Measurements from ENCODE around the gene PARD3. TPM values are rescaled to one million over a fixed set of nuclear protein-coding genes. Genes with fewer than 3 reads are reported as not detected.

Gene PARD3
- total and polyA plus RNA-seq, 10 of the 15 experiments (the other 5 are each of a cell fraction or from before 2014, with no cell fraction given), result 2.6 to 43.1 (median 13.9) TPM

DNA sequence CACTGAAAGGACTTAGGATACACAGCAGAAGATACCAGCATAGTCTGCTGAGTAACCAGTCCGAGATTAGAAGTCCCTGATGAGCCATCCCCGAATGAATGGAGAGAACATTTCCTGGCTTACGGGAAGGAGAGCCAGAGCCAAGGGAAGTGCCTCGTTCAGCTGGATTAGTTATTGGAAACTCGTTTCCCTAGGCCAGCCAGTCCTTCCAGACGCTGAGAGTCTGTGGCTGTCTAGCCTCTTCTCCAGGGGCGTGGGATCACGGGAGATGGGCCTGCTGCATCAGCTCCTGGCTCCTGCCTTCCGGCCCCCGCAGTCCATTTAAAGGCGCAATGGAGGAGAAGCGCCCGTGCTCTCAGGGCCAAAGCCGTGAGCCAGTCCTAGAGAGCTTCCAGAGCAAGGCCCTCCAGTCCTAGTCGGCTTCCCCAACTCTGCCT, 712.8 kb downstream of the PARD3 start:
- Histone ChIP-seq H3K4me2 (ENCODE audit: control insufficient read depth, insufficient read depth) (no peak overlapping the region), H3K27ac (ENCODE audit: control insufficient read depth, insufficient read depth) (no peak overlapping the region), H3K36me3 (ENCODE audit: control insufficient read depth in 2 of 2, insufficient read depth in 2 of 2, low read length in 1 of 2) (no peaks in the 10 kb centered on the region), H4K20me1 (ENCODE audit: control insufficient read depth, insufficient read depth) (no peaks in the 10 kb centered on the region), H3K27me3 (replicated peaks in 1 of 2; ENCODE audit: control insufficient read depth in 2 of 2, insufficient read depth in 2 of 2, low read length in 1 of 2) (no peaks in the 10 kb centered on the region), H3K4me3 (no peak overlapping the region), H3K4me1 (ENCODE audit: control insufficient read depth, insufficient read depth, low read length) (no peaks in the 10 kb centered on the region), H3K9ac (ENCODE audit: control insufficient read depth, insufficient read depth, low read length) (no peak overlapping the region), H2AFZ (ENCODE audit: control insufficient read depth, low read depth, low read length) (no peak overlapping the region), H3K9me3 (replicated peaks; ENCODE audit: control insufficient read depth, insufficient read depth, low read length) (no peaks in the 10 kb centered on the region; the same call in 2 of the 3 replicates), H3K79me2 (ENCODE audit: control insufficient read depth, insufficient read depth, low read length) (no peaks in the 10 kb centered on the region)
- in situ Hi-C loops (cut with MboI) (no loop called here), intact Hi-C loops (cut with micrococcal nuclease; ENCODE audit: unreplicated experiment) (no loop called here)
- TF ChIP-seq, protein P1, sequence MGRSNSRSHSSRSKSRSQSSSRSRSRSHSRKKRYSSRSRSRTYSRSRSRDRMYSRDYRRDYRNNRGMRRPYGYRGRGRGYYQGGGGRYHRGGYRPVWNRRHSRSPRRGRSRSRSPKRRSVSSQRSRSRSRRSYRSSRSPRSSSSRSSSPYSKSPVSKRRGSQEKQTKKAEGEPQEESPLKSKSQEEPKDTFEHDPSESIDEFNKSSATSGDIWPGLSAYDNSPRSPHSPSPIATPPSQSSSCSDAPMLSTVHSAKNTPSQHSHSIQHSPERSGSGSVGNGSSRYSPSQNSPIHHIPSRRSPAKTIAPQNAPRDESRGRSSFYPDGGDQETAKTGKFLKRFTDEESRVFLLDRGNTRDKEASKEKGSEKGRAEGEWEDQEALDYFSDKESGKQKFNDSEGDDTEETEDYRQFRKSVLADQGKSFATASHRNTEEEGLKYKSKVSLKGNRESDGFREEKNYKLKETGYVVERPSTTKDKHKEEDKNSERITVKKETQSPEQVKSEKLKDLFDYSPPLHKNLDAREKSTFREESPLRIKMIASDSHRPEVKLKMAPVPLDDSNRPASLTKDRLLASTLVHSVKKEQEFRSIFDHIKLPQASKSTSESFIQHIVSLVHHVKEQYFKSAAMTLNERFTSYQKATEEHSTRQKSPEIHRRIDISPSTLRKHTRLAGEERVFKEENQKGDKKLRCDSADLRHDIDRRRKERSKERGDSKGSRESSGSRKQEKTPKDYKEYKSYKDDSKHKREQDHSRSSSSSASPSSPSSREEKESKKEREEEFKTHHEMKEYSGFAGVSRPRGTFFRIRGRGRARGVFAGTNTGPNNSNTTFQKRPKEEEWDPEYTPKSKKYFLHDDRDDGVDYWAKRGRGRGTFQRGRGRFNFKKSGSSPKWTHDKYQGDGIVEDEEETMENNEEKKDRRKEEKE (IDR thresholded peaks at IDR 0.05), result no peak
- TF ChIP-seq ZNF217 (IDR thresholded peaks at IDR 0.05), result no peak
- no peak for TF ChIP-seq RCOR1 (conservative IDR thresholded peaks at IDR 0.05; ENCODE audit: low read depth, low read length)
- no peak for TF ChIP-seq KAT2A (conservative IDR thresholded peaks at IDR 0.05; ENCODE audit: control insufficient read depth, low read depth, low read length)
- no peak for TF ChIP-seq SMC3 (IDR thresholded peaks at IDR 0.05; ENCODE audit: borderline replicate concordance, low read length)
- TF ChIP-seq ZBED1 (IDR thresholded peaks at IDR 0.05; ENCODE audit: borderline replicate concordance), result no peak
- no peak for TF ChIP-seq BRCA1 (IDR thresholded peaks at IDR 0.05; ENCODE audit: low read depth, low read length)
- no peak for TF ChIP-seq YBX1 (IDR thresholded peaks at IDR 0.05)
- TF ChIP-seq, protein P2, sequence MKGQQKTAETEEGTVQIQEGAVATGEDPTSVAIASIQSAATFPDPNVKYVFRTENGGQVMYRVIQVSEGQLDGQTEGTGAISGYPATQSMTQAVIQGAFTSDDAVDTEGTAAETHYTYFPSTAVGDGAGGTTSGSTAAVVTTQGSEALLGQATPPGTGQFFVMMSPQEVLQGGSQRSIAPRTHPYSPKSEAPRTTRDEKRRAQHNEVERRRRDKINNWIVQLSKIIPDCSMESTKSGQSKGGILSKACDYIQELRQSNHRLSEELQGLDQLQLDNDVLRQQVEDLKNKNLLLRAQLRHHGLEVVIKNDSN (IDR thresholded peaks at IDR 0.05; ENCODE audit: borderline replicate concordance, extremely low read length, insufficient read depth, low read depth, low read length), result no peak
- TF ChIP-seq SIX5 (IDR thresholded peaks at IDR 0.05; ENCODE audit: low read depth, low read length, severe bottlenecking), result no peak
- no peak for TF ChIP-seq HDAC6 (IDR thresholded peaks at IDR 0.05; ENCODE audit: unreplicated experiment)
- no peak for TF ChIP-seq SREBF1 (IDR thresholded peaks at IDR 0.05; ENCODE audit: low read length)
- no peak for TF ChIP-seq PAX8 (IDR thresholded peaks at IDR 0.05)
- TF ChIP-seq PML (IDR thresholded peaks at IDR 0.05; ENCODE audit: low read length), result no peak
- no peak for TF ChIP-seq EP300 (IDR thresholded peaks at IDR 0.05; ENCODE audit: borderline replicate concordance in 1 of 2, control insufficient read depth in 1 of 2, low read depth in 2 of 2, low read length in 2 of 2)
- TF ChIP-seq NFYB (IDR thresholded peaks at IDR 0.05; ENCODE audit: insufficient read depth, low read depth, low read length), result no peak
- TF ChIP-seq MYB (IDR thresholded peaks at IDR 0.05; ENCODE audit: borderline replicate concordance, low read depth, low read length), result no peak
- 55% methylated on average over 15 of the region's 15 CpGs for WGBS (ENCODE audit: insufficient coverage, insufficient replicate concordance, low lambda C conversion rate, missing lambda C conversion rate)
- ChIA-PET RAD21 (ENCODE audit: unreplicated experiment) (no interaction called here), POLR2A (no interaction called here), CTCF (interaction anchor here (1.0 to 1.3 kb wide), 2 partner anchors 20 to 580 kb away, joined by 3 to 4 read pairs; no protein-coding TSS in a partner anchor), SMC1A (ENCODE audit: uncharacterized antibody, unreplicated experiment) (interaction anchor here (0.7 to 1.4 kb wide), 3 partner anchors 9 to 325 kb away, joined by 3 to 5 read pairs (median 3); no protein-coding TSS in a partner anchor)
- BruUV-seq (replicated peaks), result no TSS peak
- DNase-seq (ENCODE audit: low read depth, low spot score) (no peak), ATAC-seq (no peak), FAIRE-seq (no peak)

Measured in GM12878 (cell line).